ENCODE results near the gene SLC12A9.

SLC12A9 gene

DNA sequence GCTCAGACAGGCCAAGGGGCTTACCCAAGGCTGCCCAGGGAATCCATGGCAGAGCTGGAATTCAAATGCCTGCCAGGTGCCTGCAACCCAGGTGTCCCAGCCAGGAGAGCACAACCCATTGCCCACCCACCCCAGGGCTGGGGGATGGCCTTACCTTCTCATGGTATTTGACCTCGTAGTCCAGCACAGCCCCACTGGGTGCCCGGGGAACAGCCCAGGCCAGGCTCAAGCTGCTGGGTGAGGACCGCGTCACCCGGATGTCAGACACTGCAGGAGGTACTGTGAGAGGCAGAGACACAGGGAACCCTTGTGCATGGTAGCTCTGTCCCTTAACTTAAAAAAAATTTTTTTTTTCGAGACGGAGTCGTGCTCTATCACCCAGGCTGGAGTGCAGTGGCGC lies 34.1 kb upstream of the SLC12A9 start:
- no peak overlapping the region for H3K4me2 ChIP-seq (ENCODE audit: low read depth, low read length, poor library complexity, severe bottlenecking)
- H3K4me3 ChIP-seq (ENCODE audit: insufficient read depth, low read length, poor library complexity, severe bottlenecking), result no peak overlapping the region
- no peaks in the 10 kb centered on the region for H3K79me2 ChIP-seq (ENCODE audit: insufficient read depth, low read length)
- H3K27ac ChIP-seq (ENCODE audit: low read depth, low read length), result no peak overlapping the region
- H3F3A ChIP-seq (ENCODE audit: insufficient read depth), result no peaks in the 10 kb centered on the region
- H3K9ac ChIP-seq (ENCODE audit: low read length), result no peak overlapping the region
- H3K9me3 ChIP-seq (ENCODE audit: insufficient read depth, low read length), result no peaks in the 10 kb centered on the region
- no peaks in the 10 kb centered on the region for H3K36me3 ChIP-seq (ENCODE audit: low read length)
- H3K27me3 ChIP-seq (ENCODE audit: low read length), result no peaks in the 10 kb centered on the region
- no peaks in the 10 kb centered on the region for H4K20me1 ChIP-seq (ENCODE audit: low read depth, low read length)
- TF ChIP-seq, protein P1, sequence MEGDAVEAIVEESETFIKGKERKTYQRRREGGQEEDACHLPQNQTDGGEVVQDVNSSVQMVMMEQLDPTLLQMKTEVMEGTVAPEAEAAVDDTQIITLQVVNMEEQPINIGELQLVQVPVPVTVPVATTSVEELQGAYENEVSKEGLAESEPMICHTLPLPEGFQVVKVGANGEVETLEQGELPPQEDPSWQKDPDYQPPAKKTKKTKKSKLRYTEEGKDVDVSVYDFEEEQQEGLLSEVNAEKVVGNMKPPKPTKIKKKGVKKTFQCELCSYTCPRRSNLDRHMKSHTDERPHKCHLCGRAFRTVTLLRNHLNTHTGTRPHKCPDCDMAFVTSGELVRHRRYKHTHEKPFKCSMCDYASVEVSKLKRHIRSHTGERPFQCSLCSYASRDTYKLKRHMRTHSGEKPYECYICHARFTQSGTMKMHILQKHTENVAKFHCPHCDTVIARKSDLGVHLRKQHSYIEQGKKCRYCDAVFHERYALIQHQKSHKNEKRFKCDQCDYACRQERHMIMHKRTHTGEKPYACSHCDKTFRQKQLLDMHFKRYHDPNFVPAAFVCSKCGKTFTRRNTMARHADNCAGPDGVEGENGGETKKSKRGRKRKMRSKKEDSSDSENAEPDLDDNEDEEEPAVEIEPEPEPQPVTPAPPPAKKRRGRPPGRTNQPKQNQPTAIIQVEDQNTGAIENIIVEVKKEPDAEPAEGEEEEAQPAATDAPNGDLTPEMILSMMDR (IDR thresholded peaks at IDR 0.05; ENCODE audit: insufficient read depth, low read length, poor library complexity, severe bottlenecking), result no peak
- TF ChIP-seq EZH2phosphoT487 (conservative IDR thresholded peaks at IDR 0.05; ENCODE audit: low read length), result no peak
- H3K9me2 ChIP-seq (replicated peaks; ENCODE audit: insufficient read depth, low read length), result no peaks in the 10 kb centered on the region
- no peak overlapping the region for H2AFZ ChIP-seq (ENCODE audit: low read depth, low read length, severe bottlenecking)

DNA sequence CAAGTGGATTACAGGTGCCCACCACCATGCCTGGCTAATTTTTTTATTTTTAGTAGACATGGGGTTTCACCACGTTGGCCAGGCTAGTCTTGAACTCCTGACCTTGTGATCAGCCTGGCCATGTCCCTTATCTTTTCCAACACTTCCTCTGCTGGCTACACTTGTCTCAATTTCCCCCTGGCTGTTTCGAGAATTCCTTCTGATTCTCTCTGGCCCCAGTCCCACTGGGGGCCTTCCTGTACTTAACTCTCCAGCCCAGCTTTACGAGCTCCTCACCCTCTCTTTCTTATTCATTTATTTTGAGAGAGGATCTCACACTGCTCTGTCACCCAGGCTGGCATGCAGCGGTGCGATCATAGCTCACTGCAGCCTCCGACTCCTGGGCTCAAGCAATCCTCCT lies 33.7 kb upstream of the SLC12A9 start:
- no peaks in the 10 kb centered on the region for H4K20me1 ChIP-seq (ENCODE audit: low read depth, low read length)
- H3K79me2 ChIP-seq (ENCODE audit: insufficient read depth, low read length), result no peaks in the 10 kb centered on the region
- no peak overlapping the region for H3K27ac ChIP-seq (ENCODE audit: low read depth, low read length)
- no peaks in the 10 kb centered on the region for H3K9me3 ChIP-seq (ENCODE audit: insufficient read depth, low read length)
- TF ChIP-seq, protein P1 (IDR thresholded peaks at IDR 0.05; ENCODE audit: insufficient read depth, low read length, poor library complexity, severe bottlenecking), result no peak
- no peak for TF ChIP-seq EZH2phosphoT487 (conservative IDR thresholded peaks at IDR 0.05; ENCODE audit: low read length)
- H3K36me3 ChIP-seq (ENCODE audit: low read length), result no peaks in the 10 kb centered on the region
- no peak overlapping the region for H3K9ac ChIP-seq (ENCODE audit: low read length)
- H3K4me3 ChIP-seq (ENCODE audit: insufficient read depth, low read length, poor library complexity, severe bottlenecking), result no peak overlapping the region
- no peak overlapping the region for H2AFZ ChIP-seq (ENCODE audit: low read depth, low read length, severe bottlenecking)
- H3F3A ChIP-seq (ENCODE audit: insufficient read depth), result no peaks in the 10 kb centered on the region
- H3K9me2 ChIP-seq (replicated peaks; ENCODE audit: insufficient read depth, low read length), result no peaks in the 10 kb centered on the region
- no peak overlapping the region for H3K4me2 ChIP-seq (ENCODE audit: low read depth, low read length, poor library complexity, severe bottlenecking)
- H3K27me3 ChIP-seq (ENCODE audit: low read length), result no peaks in the 10 kb centered on the region

DNA sequence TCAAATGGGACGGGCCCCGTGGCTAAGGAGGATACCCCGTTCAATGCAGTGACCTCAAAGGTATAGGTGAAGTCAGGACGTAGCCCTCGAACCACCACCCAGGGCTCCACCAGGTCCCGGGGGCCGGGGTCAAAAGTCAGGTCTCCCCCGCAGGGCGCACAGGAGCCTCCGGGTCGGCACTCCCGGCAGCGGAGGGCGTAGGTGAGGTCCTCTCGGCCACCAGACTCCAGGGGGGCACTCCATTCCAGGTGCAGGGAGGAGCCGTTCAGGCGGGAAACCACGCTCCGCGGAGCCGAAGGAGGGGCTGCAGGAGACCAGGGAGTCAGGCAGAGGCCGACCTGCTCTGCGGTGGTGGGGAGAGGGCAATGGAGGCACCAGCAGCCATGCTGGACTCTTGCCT lies 32.9 kb upstream of the SLC12A9 start:
- Histone ChIP-seq H3K79me2 (ENCODE audit: insufficient read depth, low read length) (no peaks in the 10 kb centered on the region), H2AFZ (ENCODE audit: low read depth, low read length, severe bottlenecking) (no peak overlapping the region), H3K27ac (ENCODE audit: low read depth, low read length) (no peak overlapping the region), H3F3A (ENCODE audit: insufficient read depth) (no peaks in the 10 kb centered on the region), H4K20me1 (ENCODE audit: low read depth, low read length) (no peaks in the 10 kb centered on the region), H3K27me3 (ENCODE audit: low read length) (no peaks in the 10 kb centered on the region), H3K9me3 (ENCODE audit: insufficient read depth, low read length) (no peaks in the 10 kb centered on the region), H3K4me3 (ENCODE audit: insufficient read depth, low read length, poor library complexity, severe bottlenecking) (no peak overlapping the region), H3K9me2 (replicated peaks; ENCODE audit: insufficient read depth, low read length) (no peaks in the 10 kb centered on the region), H3K9ac (ENCODE audit: low read length) (no peak overlapping the region), H3K4me2 (ENCODE audit: low read depth, low read length, poor library complexity, severe bottlenecking) (no peak overlapping the region), H3K36me3 (ENCODE audit: low read length) (no peaks in the 10 kb centered on the region)
- no peak for TF ChIP-seq EZH2phosphoT487 (conservative IDR thresholded peaks at IDR 0.05; ENCODE audit: low read length)
- TF ChIP-seq, protein P1 (IDR thresholded peaks at IDR 0.05; ENCODE audit: insufficient read depth, low read length, poor library complexity, severe bottlenecking), result no peak
